SK-N-SH (cell line): Measurements from ENCODE around the gene DEPDC5. TPM values are rescaled to one million over a fixed set of nuclear protein-coding genes. Genes with fewer than 3 reads are reported as not detected.

Experiments
- CTCF ChIA-PET: fragments of 300-600, 350-600 bp; formaldehyde crosslinking; extraction: SDS; loops from one replicate; lab custom pipeline; 2021; lab: Yijun Ruan, JAX
- POLR2A ChIA-PET: fragments of 350-600 bp; sonication (Branson Sonifier 250); formaldehyde crosslinking; extraction: SDS; loops from one replicate; lab custom pipeline; 2020; ENCODE audit warnings: antibody characterized with exemption, inconsistent platforms; lab: Yijun Ruan, JAX
- DNase-seq: peaks from one replicate; pipeline ENCODE4 v3.0.0; 2012
- H2AFZ ChIP-seq: fragments of 200-600 bp; sonication (generic); 2 replicates; pipeline ENCODE4 v1.8.1; 2016; ENCODE audit warnings: antibody characterized with exemption, mild to moderate bottlenecking, low read depth
- H3F3A ChIP-seq: fragments of 200-600 bp; sonication (generic); replicated peaks from 2 replicates; pipeline ENCODE3; 2016; ENCODE audit warnings: antibody characterized with exemption, mild to moderate bottlenecking; ENCODE audit not compliant: insufficient read depth
- H3K27ac ChIP-seq, 2 experiments: fragments of 200-500 bp in 1 of 2; fragments of 200-600 bp in 1 of 2; sonication (Bioruptor generic) in 1 of 2; sonication (generic), shearing (Covaris generic) in 1 of 2; 2 replicates each; pipeline versions ENCODE4 v1.5.1 to v1.6.1; 2014 to 2016; ENCODE audit warnings: low read depth in 2 of 2, inconsistent platforms in 1 of 2, low read length in 1 of 2, mild to moderate bottlenecking in 1 of 2, mixed read lengths in 1 of 2
- H3K27me3 ChIP-seq: fragments of 200-600 bp; sonication (generic), shearing (Covaris generic); 2 replicates; pipeline ENCODE4 v1.6.1; 2016; ENCODE audit warnings: mixed run types; ENCODE audit not compliant: insufficient read depth
- H3K36me3 ChIP-seq, 2 experiments: fragments of 200-500 bp in 1 of 2; fragments of 200-600 bp in 1 of 2; sonication (Bioruptor generic) in 1 of 2; sonication (generic) in 1 of 2; replicated peaks in 1 of 2; 2 replicates each; pipeline versions ENCODE3 to v1.5.1; 2014 to 2016; ENCODE audit warnings: low read length in 1 of 2, mild to moderate bottlenecking in 1 of 2; ENCODE audit not compliant: insufficient read depth in 2 of 2, control insufficient read depth in 1 of 2
- H3K4me1 ChIP-seq, 2 experiments: fragments of 200-500 bp in 1 of 2; fragments of 200-600 bp in 1 of 2; sonication (Bioruptor generic) in 1 of 2; sonication (generic), shearing (Covaris generic) in 1 of 2; 2 replicates each; pipeline versions ENCODE4 v1.5.1 to v1.6.1; 2014 to 2016; ENCODE audit warnings: low read depth in 1 of 2, low read length in 1 of 2, mixed run types in 1 of 2; ENCODE audit not compliant: insufficient read depth in 2 of 2, control insufficient read depth in 1 of 2
- H3K4me2 ChIP-seq: fragments of 200-600 bp; sonication (generic), shearing (Covaris generic); 2 replicates; pipeline ENCODE4 v1.6.1; 2017; ENCODE audit warnings: mixed run types
- H3K4me3 ChIP-seq, 2 experiments: fragments of 200-500 bp in 1 of 2; fragments of 200-600 bp in 1 of 2; sonication (Bioruptor generic) in 1 of 2; sonication (generic), shearing (Covaris generic) in 1 of 2; 2 replicates each; pipeline versions ENCODE4 v1.5.1 to v1.8.1; 2014 to 2016; ENCODE audit warnings: low read depth in 2 of 2, inconsistent platforms in 1 of 2, low read length in 1 of 2, mild to moderate bottlenecking in 1 of 2, mixed read lengths in 1 of 2, moderate library complexity in 1 of 2
- H3K79me2 ChIP-seq: fragments of 200-600 bp; sonication (generic); 2 replicates; pipeline ENCODE4 v1.8.1; 2017; ENCODE audit warnings: mild to moderate bottlenecking; ENCODE audit not compliant: insufficient read depth
- H3K9ac ChIP-seq: fragments of 200-600 bp; sonication (generic); 2 replicates; pipeline ENCODE4 v1.6.1; 2017; ENCODE audit warnings: mixed run types
- H3K9me2 ChIP-seq: fragments of 200-600 bp; sonication (generic); 2 replicates; pipeline ENCODE4 v1.6.1; 2017; ENCODE audit warnings: mixed run types
- H3K9me3 ChIP-seq: fragments of 200-600 bp; sonication (generic); 2 replicates; pipeline ENCODE4 v1.6.1; 2017; ENCODE audit warnings: mixed run types, mild to moderate bottlenecking, moderate library complexity
- H4K20me1 ChIP-seq: fragments of 200-600 bp; sonication (generic); 2 replicates; pipeline ENCODE4 v1.6.1; 2017; ENCODE audit warnings: mild to moderate bottlenecking, mixed run types; ENCODE audit not compliant: insufficient read depth
- ELF1 ChIP-seq: IDR thresholded peaks from 2 replicates; pipeline ENCODE4 v1.4.0; 2012
- EZH2phosphoT487 ChIP-seq: fragments of 200-600 bp; sonication (generic); IDR thresholded peaks from 2 replicates; pipeline ENCODE4 v1.6.1; 2017; ENCODE audit warnings: low read depth, mixed run types, mild to moderate bottlenecking, antibody characterized with exemption, moderate library complexity, borderline replicate concordance
- FOSL2 ChIP-seq: IDR thresholded peaks from 2 replicates; pipeline ENCODE4 v1.4.0; 2012; ENCODE audit warnings: low read depth, mild to moderate bottlenecking, moderate library complexity, borderline replicate concordance
- FOXJ3 ChIP-seq: sonication (generic); formaldehyde crosslinking; IDR thresholded peaks from 2 replicates; pipeline ENCODE4 v1.5.1; 2020; ENCODE audit warnings: mild to moderate bottlenecking, missing genetic modification reagents
- JUND ChIP-seq: IDR thresholded peaks from 2 replicates; pipeline ENCODE4 v1.4.0; 2012
- MAX ChIP-seq: IDR thresholded peaks from 2 replicates; pipeline ENCODE4 v1.4.0; 2012; ENCODE audit warnings: low read depth
- MXI1 ChIP-seq: IDR thresholded peaks from 2 replicates; pipeline ENCODE4 v1.6.1; 2012; ENCODE audit warnings: mild to moderate bottlenecking, low read depth, low read length, improper control_type of control experiment
- NFIC ChIP-seq: IDR thresholded peaks from 2 replicates; pipeline ENCODE4 v1.4.0; 2012; ENCODE audit warnings: borderline replicate concordance
- NRF1 ChIP-seq: IDR thresholded peaks from 2 replicates; pipeline ENCODE4 v1.6.1; 2012; ENCODE audit warnings: low read depth, mild to moderate bottlenecking, low read length
- RAD21 ChIP-seq: IDR thresholded peaks from 2 replicates; pipeline ENCODE4 v1.6.1; 2012; ENCODE audit warnings: mild to moderate bottlenecking, low read length
- RFX5 ChIP-seq: IDR thresholded peaks from 2 replicates; pipeline ENCODE4 v1.6.1; 2012; ENCODE audit warnings: mild to moderate bottlenecking, improper control_type of control experiment, low read length
- RXRA ChIP-seq: IDR thresholded peaks from 2 replicates; pipeline ENCODE4 v1.4.0; 2012; ENCODE audit warnings: low read depth, mild to moderate bottlenecking, borderline replicate concordance
- SIN3A ChIP-seq: IDR thresholded peaks from 2 replicates; pipeline ENCODE4 v1.6.1; 2012; ENCODE audit warnings: low read depth, mild to moderate bottlenecking, low read length, moderate library complexity, borderline replicate concordance
- SMC3 ChIP-seq: IDR thresholded peaks from 2 replicates; pipeline ENCODE4 v1.6.1; 2012; ENCODE audit warnings: low read depth, low read length, improper control_type of control experiment
- TCF12 ChIP-seq: IDR thresholded peaks from 2 replicates; pipeline ENCODE4 v1.4.0; 2012
- USF2 ChIP-seq: fragments of 150-350 bp; IDR thresholded peaks from 2 replicates; pipeline ENCODE4 v1.6.1; 2017; ENCODE audit warnings: antibody characterized with exemption, low read length, low read depth, borderline replicate concordance
- WGBS: methylation state at CpG from one replicate; pipeline ENCODE4 v1.1.6; 2017; ENCODE audit warnings: low lambda C conversion rate; 5-methylcytosine and 5-hydroxymethylcytosine counted together
- polyA plus RNA-seq, 3 experiments: library from polyadenylated mRNA; depleted of rRNA; stranded (reverse); fragments of >200 nt; gene quantifications; 2 replicates each; pipeline ENCODE4 v1.2.3, GENCODE V29; 2012
- TF ChIP-seq, protein P1 (sequence below): IDR thresholded peaks from 2 replicates; pipeline ENCODE4 v1.4.0; 2012; ENCODE audit warnings: low read depth, borderline replicate concordance
- TF ChIP-seq, protein P2 (sequence below): IDR thresholded peaks from 2 replicates; pipeline ENCODE4 v1.6.1; 2012; ENCODE audit warnings: mild to moderate bottlenecking, low read depth, low read length, moderate library complexity
- TF ChIP-seq, protein P3 (sequence below): fragments of 150-350 bp; IDR thresholded peaks from 2 replicates; pipeline ENCODE4 v1.6.1; 2016; ENCODE audit warnings: mild to moderate bottlenecking, low read depth, low read length

DEPDC5 gene
- polyA plus RNA-seq, 1 of the 3 experiments (the other 2 are of a cell fraction), result 7.8 TPM

GRCh38 chr22:31719850-31720471, 33.9 kb upstream of the DEPDC5 start:
- TF ChIP-seq NFIC (no peak), SIN3A (no peak), RFX5 (no peak), FOXJ3 (CRISPR knock-in tag) (no peak), NRF1 (no peak), ELF1 (no peak)
- Histone ChIP-seq H3K9me3 (no peaks in the 10 kb centered on the region), H4K20me1 (no peaks in the 10 kb centered on the region), H3K4me3 (no peak overlapping the region), H3K27me3 (no peaks in the 10 kb centered on the region), H3K9me2 (no peaks in the 10 kb centered on the region), H3F3A (no peaks in the 10 kb centered on the region), H3K36me3 (peaks cover 46 to 50% of the 10 kb centered on the region in 2 experiments), H3K27ac (no peak overlapping the region), H2AFZ (no peak overlapping the region), H3K4me2 (no peak overlapping the region), H3K4me1 (peaks cover 0 to 12% of the 10 kb centered on the region in 2 experiments; a peak in 2 of 4 replicates), H3K79me2 (peaks cover 29% of the 10 kb centered on the region; the same call in 1 of the 2 replicates), H3K9ac (no peak overlapping the region)
- DNase-seq, result no peak
- WGBS, result 90% methylated on average over 7 of the region's 7 CpGs
- POLR2A ChIA-PET, result no interaction called here
- CTCF ChIA-PET, result interaction anchor here (1.2 kb wide), 1 partner anchor 10 kb away, joined by 6 read pairs; no protein-coding TSS in a partner anchor

DNA sequence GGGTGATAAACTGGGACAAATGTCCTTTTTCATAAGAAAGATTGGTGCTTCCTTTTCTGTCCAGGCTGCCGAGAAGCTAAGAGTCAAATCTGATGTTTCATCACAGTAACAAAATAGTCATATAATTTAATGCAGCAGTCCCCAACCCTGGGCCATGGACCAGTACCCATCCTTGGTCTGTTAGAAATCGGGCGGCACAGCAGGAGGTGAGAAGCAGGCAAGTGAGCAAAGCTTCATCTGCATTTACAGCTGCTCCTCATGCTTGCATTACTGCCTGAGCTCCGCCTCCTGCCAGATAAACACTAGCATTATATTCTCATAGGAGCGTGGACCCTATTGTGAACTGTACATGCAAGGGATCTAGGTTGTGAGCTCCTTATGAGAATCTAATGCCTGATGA, 30.1 kb upstream of the DEPDC5 start:
- Histone ChIP-seq H3K9me2 (no peaks in the 10 kb centered on the region), H4K20me1 (0 out of 2 replicates have a peak, but pooled peaks cover 5% of the 10 kb centered on the region), H3K9me3 (no peaks in the 10 kb centered on the region), H3K4me1 (peaks cover 0 to 2% of the 10 kb centered on the region in 2 experiments; a peak in 1 of 4 replicates), H3K27me3 (no peaks in the 10 kb centered on the region), H2AFZ (no peak overlapping the region), H3K9ac (no peak overlapping the region), H3K4me3 (no peak overlapping the region), H3F3A (no peaks in the 10 kb centered on the region), H3K27ac (no peak overlapping the region), H3K36me3 (peaks cover 33% of the 10 kb centered on the region in 2 experiments), H3K4me2 (no peak overlapping the region), H3K79me2 (peaks cover 60% of the 10 kb centered on the region)
- DNase-seq, result no peak
- 94% methylated on average over 5 of the region's 5 CpGs for WGBS
- CTCF ChIA-PET, result interaction anchor here (0.8 kb wide), 1 partner anchor 754 kb away, joined by 3 read pairs; no protein-coding TSS in a partner anchor
- POLR2A ChIA-PET, result interaction anchor here (1.0 kb wide), 1 partner anchor 11 kb away, joined by 3 read pairs; no protein-coding TSS in a partner anchor
- TF ChIP-seq TCF12 (no peak), MXI1 (no peak), FOSL2 (no peak), JUND (no peak), MAX (no peak), USF2 (no peak), EZH2phosphoT487 (no peak), SMC3 (no peak), RXRA (no peak), NRF1 (no peak), RAD21 (no peak), SIN3A (no peak), ELF1 (no peak)
- TF ChIP-seq, protein P1, sequence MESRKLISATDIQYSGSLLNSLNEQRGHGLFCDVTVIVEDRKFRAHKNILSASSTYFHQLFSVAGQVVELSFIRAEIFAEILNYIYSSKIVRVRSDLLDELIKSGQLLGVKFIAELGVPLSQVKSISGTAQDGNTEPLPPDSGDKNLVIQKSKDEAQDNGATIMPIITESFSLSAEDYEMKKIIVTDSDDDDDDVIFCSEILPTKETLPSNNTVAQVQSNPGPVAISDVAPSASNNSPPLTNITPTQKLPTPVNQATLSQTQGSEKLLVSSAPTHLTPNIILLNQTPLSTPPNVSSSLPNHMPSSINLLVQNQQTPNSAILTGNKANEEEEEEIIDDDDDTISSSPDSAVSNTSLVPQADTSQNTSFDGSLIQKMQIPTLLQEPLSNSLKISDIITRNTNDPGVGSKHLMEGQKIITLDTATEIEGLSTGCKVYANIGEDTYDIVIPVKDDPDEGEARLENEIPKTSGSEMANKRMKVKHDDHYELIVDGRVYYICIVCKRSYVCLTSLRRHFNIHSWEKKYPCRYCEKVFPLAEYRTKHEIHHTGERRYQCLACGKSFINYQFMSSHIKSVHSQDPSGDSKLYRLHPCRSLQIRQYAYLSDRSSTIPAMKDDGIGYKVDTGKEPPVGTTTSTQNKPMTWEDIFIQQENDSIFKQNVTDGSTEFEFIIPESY, result no peak
- TF ChIP-seq, protein P2, sequence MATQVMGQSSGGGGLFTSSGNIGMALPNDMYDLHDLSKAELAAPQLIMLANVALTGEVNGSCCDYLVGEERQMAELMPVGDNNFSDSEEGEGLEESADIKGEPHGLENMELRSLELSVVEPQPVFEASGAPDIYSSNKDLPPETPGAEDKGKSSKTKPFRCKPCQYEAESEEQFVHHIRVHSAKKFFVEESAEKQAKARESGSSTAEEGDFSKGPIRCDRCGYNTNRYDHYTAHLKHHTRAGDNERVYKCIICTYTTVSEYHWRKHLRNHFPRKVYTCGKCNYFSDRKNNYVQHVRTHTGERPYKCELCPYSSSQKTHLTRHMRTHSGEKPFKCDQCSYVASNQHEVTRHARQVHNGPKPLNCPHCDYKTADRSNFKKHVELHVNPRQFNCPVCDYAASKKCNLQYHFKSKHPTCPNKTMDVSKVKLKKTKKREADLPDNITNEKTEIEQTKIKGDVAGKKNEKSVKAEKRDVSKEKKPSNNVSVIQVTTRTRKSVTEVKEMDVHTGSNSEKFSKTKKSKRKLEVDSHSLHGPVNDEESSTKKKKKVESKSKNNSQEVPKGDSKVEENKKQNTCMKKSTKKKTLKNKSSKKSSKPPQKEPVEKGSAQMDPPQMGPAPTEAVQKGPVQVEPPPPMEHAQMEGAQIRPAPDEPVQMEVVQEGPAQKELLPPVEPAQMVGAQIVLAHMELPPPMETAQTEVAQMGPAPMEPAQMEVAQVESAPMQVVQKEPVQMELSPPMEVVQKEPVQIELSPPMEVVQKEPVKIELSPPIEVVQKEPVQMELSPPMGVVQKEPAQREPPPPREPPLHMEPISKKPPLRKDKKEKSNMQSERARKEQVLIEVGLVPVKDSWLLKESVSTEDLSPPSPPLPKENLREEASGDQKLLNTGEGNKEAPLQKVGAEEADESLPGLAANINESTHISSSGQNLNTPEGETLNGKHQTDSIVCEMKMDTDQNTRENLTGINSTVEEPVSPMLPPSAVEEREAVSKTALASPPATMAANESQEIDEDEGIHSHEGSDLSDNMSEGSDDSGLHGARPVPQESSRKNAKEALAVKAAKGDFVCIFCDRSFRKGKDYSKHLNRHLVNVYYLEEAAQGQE, result no peak
- TF ChIP-seq, protein P3, sequence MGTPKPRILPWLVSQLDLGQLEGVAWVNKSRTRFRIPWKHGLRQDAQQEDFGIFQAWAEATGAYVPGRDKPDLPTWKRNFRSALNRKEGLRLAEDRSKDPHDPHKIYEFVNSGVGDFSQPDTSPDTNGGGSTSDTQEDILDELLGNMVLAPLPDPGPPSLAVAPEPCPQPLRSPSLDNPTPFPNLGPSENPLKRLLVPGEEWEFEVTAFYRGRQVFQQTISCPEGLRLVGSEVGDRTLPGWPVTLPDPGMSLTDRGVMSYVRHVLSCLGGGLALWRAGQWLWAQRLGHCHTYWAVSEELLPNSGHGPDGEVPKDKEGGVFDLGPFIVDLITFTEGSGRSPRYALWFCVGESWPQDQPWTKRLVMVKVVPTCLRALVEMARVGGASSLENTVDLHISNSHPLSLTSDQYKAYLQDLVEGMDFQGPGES, result no peak
